ENCODE results near the gene CENATAC.
"Not testable (repeated sequence)": the region's sequence is repeated elsewhere in the genome, so short reads cannot be mapped to it uniquely, and the experiment has no call there.

The CENATAC gene

GRCh38 chr11:119033421-119033820 lies 35.5 kb downstream of the CENATAC start:
- H3K27ac ChIP-seq (ENCODE audit: insufficient read depth, low read depth, low read length, poor library complexity, severe bottlenecking); H3K27me3 ChIP-seq (ENCODE audit: control insufficient read depth, insufficient read depth, low read length, poor library complexity, severe bottlenecking); H3K36me3 ChIP-seq (ENCODE audit: control insufficient read depth, insufficient read depth, low read length); H3K9me3 ChIP-seq (ENCODE audit: control insufficient read depth, low read length); H3K4me3 ChIP-seq (ENCODE audit: insufficient read depth, low read depth, low read length): not testable (repeated sequence)
- peaks cover 15% of the 10 kb centered on the region for H3K4me1 ChIP-seq (ENCODE audit: control insufficient read depth, insufficient read depth, low read length)
- 89 to 94% methylated on average over 8 to 10 of the region's 10 CpGs for WGBS, 2 experiments

- Histone ChIP-seq H3K4me3 (ENCODE audit: insufficient read depth, low read depth, low read length) (no peak overlapping the region), H3K36me3 (ENCODE audit: control insufficient read depth, insufficient read depth, low read length) (no peaks in the 10 kb centered on the region), H3K4me1 (ENCODE audit: control insufficient read depth, insufficient read depth, low read length) (peaks cover 6% of the 10 kb centered on the region), H3K9me3 (ENCODE audit: control insufficient read depth, low read length) (no peaks in the 10 kb centered on the region), H3K27ac (ENCODE audit: insufficient read depth, low read depth, low read length, poor library complexity, severe bottlenecking) (no peak overlapping the region), H3K27me3 (ENCODE audit: control insufficient read depth, insufficient read depth, low read length, poor library complexity, severe bottlenecking) (no peaks in the 10 kb centered on the region)
- 85 to 91% methylated on average over 3 of the region's 3 CpGs for WGBS, 2 experiments
Observed at GRCh38 chr11:119034813-119035212, 36.9 kb downstream of the CENATAC start.

GRCh38 chr11:119038884-119039283 lies 40.9 kb downstream of the CENATAC start:
- Histone ChIP-seq H3K4me1 (ENCODE audit: control insufficient read depth, insufficient read depth, low read length) (peaks cover 5% of the 10 kb centered on the region), H3K27me3 (ENCODE audit: control insufficient read depth, insufficient read depth, low read length, poor library complexity, severe bottlenecking) (no peaks in the 10 kb centered on the region), H3K27ac (ENCODE audit: insufficient read depth, low read depth, low read length, poor library complexity, severe bottlenecking) (no peak overlapping the region), H3K4me3 (ENCODE audit: insufficient read depth, low read depth, low read length) (no peak overlapping the region), H3K9me3 (ENCODE audit: control insufficient read depth, low read length) (no peaks in the 10 kb centered on the region), H3K36me3 (ENCODE audit: control insufficient read depth, insufficient read depth, low read length) (no peaks in the 10 kb centered on the region)
- WGBS, 2 experiments: 91 to 94% methylated on average over 5 of the region's 5 CpGs

GRCh38 chr11:119039471-119039870 lies 41.5 kb downstream of the CENATAC start:
- H3K27me3 ChIP-seq (ENCODE audit: control insufficient read depth, insufficient read depth, low read length, poor library complexity, severe bottlenecking); H3K36me3 ChIP-seq (ENCODE audit: control insufficient read depth, insufficient read depth, low read length); H3K9me3 ChIP-seq (ENCODE audit: control insufficient read depth, low read length); H3K4me3 ChIP-seq (ENCODE audit: insufficient read depth, low read depth, low read length); H3K4me1 ChIP-seq (ENCODE audit: control insufficient read depth, insufficient read depth, low read length); H3K27ac ChIP-seq (ENCODE audit: insufficient read depth, low read depth, low read length, poor library complexity, severe bottlenecking): not testable (repeated sequence)
- WGBS, 2 experiments: 51 to 62% methylated on average over 8 to 11 of the region's 11 CpGs

GRCh38 chr11:119041821-119042514 lies 44.0 kb downstream of the CENATAC start:
- Histone ChIP-seq H3K9me3 (ENCODE audit: control insufficient read depth, low read length) (no peaks in the 10 kb centered on the region), H3K27me3 (ENCODE audit: control insufficient read depth, insufficient read depth, low read length, poor library complexity, severe bottlenecking) (no peaks in the 10 kb centered on the region), H3K4me3 (ENCODE audit: insufficient read depth, low read depth, low read length) (no peak overlapping the region), H3K4me1 (ENCODE audit: control insufficient read depth, insufficient read depth, low read length) (peaks cover 5% of the 10 kb centered on the region), H3K27ac (ENCODE audit: insufficient read depth, low read depth, low read length, poor library complexity, severe bottlenecking) (no peak overlapping the region), H3K36me3 (ENCODE audit: control insufficient read depth, insufficient read depth, low read length) (peaks cover 11% of the 10 kb centered on the region)
- 92 to 95% methylated on average over 4 of the region's 4 CpGs for WGBS, 2 experiments

GRCh38 chr11:119042927-119043326 lies 45.0 kb downstream of the CENATAC start:
- H3K27ac ChIP-seq (ENCODE audit: insufficient read depth, low read depth, low read length, poor library complexity, severe bottlenecking): no peak overlapping the region
- WGBS, 2 experiments: 89 to 90% methylated on average over 9 of the region's 9 CpGs
- no peaks in the 10 kb centered on the region for H3K9me3 ChIP-seq (ENCODE audit: control insufficient read depth, low read length)
- H3K27me3 ChIP-seq (ENCODE audit: control insufficient read depth, insufficient read depth, low read length, poor library complexity, severe bottlenecking): no peaks in the 10 kb centered on the region
- H3K4me1 ChIP-seq (ENCODE audit: control insufficient read depth, insufficient read depth, low read length): peaks cover 5% of the 10 kb centered on the region
- peaks cover 19% of the 10 kb centered on the region for H3K36me3 ChIP-seq (ENCODE audit: control insufficient read depth, insufficient read depth, low read length)
- H3K4me3 ChIP-seq (ENCODE audit: insufficient read depth, low read depth, low read length): no peak overlapping the region

- H3K4me3 ChIP-seq (ENCODE audit: insufficient read depth, low read depth, low read length): no peak overlapping the region
- H3K27ac ChIP-seq (ENCODE audit: insufficient read depth, low read depth, low read length, poor library complexity, severe bottlenecking): no peak overlapping the region
- H3K9me3 ChIP-seq (ENCODE audit: control insufficient read depth, low read length): no peaks in the 10 kb centered on the region
- H3K36me3 ChIP-seq (ENCODE audit: control insufficient read depth, insufficient read depth, low read length): peaks cover 36% of the 10 kb centered on the region
- H3K27me3 ChIP-seq (ENCODE audit: control insufficient read depth, insufficient read depth, low read length, poor library complexity, severe bottlenecking): no peaks in the 10 kb centered on the region
- no peaks in the 10 kb centered on the region for H3K4me1 ChIP-seq (ENCODE audit: control insufficient read depth, insufficient read depth, low read length)
- 85 to 86% methylated on average over 6 of the region's 6 CpGs for WGBS, 2 experiments
Observed at GRCh38 chr11:119044708-119045107, 46.8 kb downstream of the CENATAC start.

GRCh38 chr11:119046489-119046888 lies 48.6 kb downstream of the CENATAC start:
- no peaks in the 10 kb centered on the region for H3K9me3 ChIP-seq (ENCODE audit: control insufficient read depth, low read length)
- H3K36me3 ChIP-seq (ENCODE audit: control insufficient read depth, insufficient read depth, low read length): peaks cover 46% of the 10 kb centered on the region
- no peaks in the 10 kb centered on the region for H3K4me1 ChIP-seq (ENCODE audit: control insufficient read depth, insufficient read depth, low read length)
- no peaks in the 10 kb centered on the region for H3K27me3 ChIP-seq (ENCODE audit: control insufficient read depth, insufficient read depth, low read length, poor library complexity, severe bottlenecking)
- WGBS, 2 experiments: 94 to 97% methylated on average over 6 of the region's 6 CpGs
- H3K27ac ChIP-seq (ENCODE audit: insufficient read depth, low read depth, low read length, poor library complexity, severe bottlenecking): no peak overlapping the region
- H3K4me3 ChIP-seq (ENCODE audit: insufficient read depth, low read depth, low read length): no peak overlapping the region

- H3K4me3 ChIP-seq (ENCODE audit: insufficient read depth, low read depth, low read length): no peak overlapping the region
- no peak overlapping the region for H3K27ac ChIP-seq (ENCODE audit: insufficient read depth, low read depth, low read length, poor library complexity, severe bottlenecking)
- H3K4me1 ChIP-seq (ENCODE audit: control insufficient read depth, insufficient read depth, low read length): no peaks in the 10 kb centered on the region
- no peaks in the 10 kb centered on the region for H3K27me3 ChIP-seq (ENCODE audit: control insufficient read depth, insufficient read depth, low read length, poor library complexity, severe bottlenecking)
- 93 to 95% methylated on average over 6 of the region's 6 CpGs for WGBS, 2 experiments
- H3K36me3 ChIP-seq (ENCODE audit: control insufficient read depth, insufficient read depth, low read length): peaks cover 53% of the 10 kb centered on the region
- H3K9me3 ChIP-seq (ENCODE audit: control insufficient read depth, low read length): no peaks in the 10 kb centered on the region
Observed at GRCh38 chr11:119047205-119047604, 49.3 kb downstream of the CENATAC start.

GRCh38 chr11:119048644-119049043 lies 50.7 kb downstream of the CENATAC start:
- Histone ChIP-seq H3K27me3 (ENCODE audit: control insufficient read depth, insufficient read depth, low read length, poor library complexity, severe bottlenecking) (no peaks in the 10 kb centered on the region), H3K4me3 (ENCODE audit: insufficient read depth, low read depth, low read length) (no peak overlapping the region), H3K9me3 (ENCODE audit: control insufficient read depth, low read length) (no peaks in the 10 kb centered on the region), H3K27ac (ENCODE audit: insufficient read depth, low read depth, low read length, poor library complexity, severe bottlenecking) (no peak overlapping the region), H3K4me1 (ENCODE audit: control insufficient read depth, insufficient read depth, low read length) (no peaks in the 10 kb centered on the region), H3K36me3 (ENCODE audit: control insufficient read depth, insufficient read depth, low read length) (peaks cover 58% of the 10 kb centered on the region)
- 91 to 95% methylated on average over 9 of the region's 9 CpGs for WGBS, 2 experiments

GRCh38 chr11:119049081-119049480 lies 51.1 kb downstream of the CENATAC start:
- 94 to 98% methylated on average over 7 of the region's 7 CpGs for WGBS, 2 experiments
- no peak overlapping the region for H3K27ac ChIP-seq (ENCODE audit: insufficient read depth, low read depth, low read length, poor library complexity, severe bottlenecking)
- no peaks in the 10 kb centered on the region for H3K9me3 ChIP-seq (ENCODE audit: control insufficient read depth, low read length)
- H3K4me1 ChIP-seq (ENCODE audit: control insufficient read depth, insufficient read depth, low read length): no peaks in the 10 kb centered on the region
- no peaks in the 10 kb centered on the region for H3K27me3 ChIP-seq (ENCODE audit: control insufficient read depth, insufficient read depth, low read length, poor library complexity, severe bottlenecking)
- no peak overlapping the region for H3K4me3 ChIP-seq (ENCODE audit: insufficient read depth, low read depth, low read length)
- H3K36me3 ChIP-seq (ENCODE audit: control insufficient read depth, insufficient read depth, low read length): peaks cover 62% of the 10 kb centered on the region
